Spleen (tissue), 11 donors: ENCODE results near the gene MED23. TPM values are rescaled to one million over a fixed set of nuclear protein-coding genes. Genes with fewer than 3 reads are reported as not detected.

ENCODE experiments used
- DNase-seq: peaks from one replicate; pipeline ENCODE4 v3.0.0-alpha.2; 2020
- H3K27ac ChIP-seq, 8 donors: fragments of 200-600 bp; sonication (generic) in 7 of 8; 1 replicate in 4 of 8; 2 replicates in 4 of 8; pipeline versions ENCODE4 v1.5.0 to v1.8.0; 2016 to 2021; ENCODE audit warnings: inconsistent platforms in 4 of 8, mild to moderate bottlenecking in 4 of 8, moderate library complexity in 1 of 8
- H3K27me3 ChIP-seq, 7 donors: fragments of 200-600 bp; sonication (generic) in 6 of 7; replicated peaks in 1 of 7; 1 replicate in 4 of 7; 2 replicates in 3 of 7; pipeline versions ENCODE4 v1.5.0 to v1.8.0; 2016 to 2021; ENCODE audit warnings: inconsistent platforms in 3 of 7, mild to moderate bottlenecking in 1 of 7
- H3K36me3 ChIP-seq, 6 donors: fragments of 200-600 bp; sonication (generic) in 5 of 6; 1 replicate in 4 of 6; 2 replicates in 2 of 6; pipeline versions ENCODE4 v1.5.0 to v1.8.0; 2016 to 2021; ENCODE audit warnings: inconsistent platforms in 2 of 6
- H3K4me1 ChIP-seq, 6 donors: fragments of 200-600 bp; sonication (generic) in 5 of 6; 1 replicate in 3 of 6; 2 replicates in 3 of 6; pipeline versions ENCODE4 v1.5.0 to v1.8.0; 2016 to 2021; ENCODE audit warnings: inconsistent platforms in 3 of 6
- H3K4me3 ChIP-seq, 8 donors: fragments of 200-600 bp; sonication (generic) in 7 of 8; 1 replicate in 4 of 8; 2 replicates in 4 of 8; pipeline versions ENCODE4 v1.5.0 to v1.8.0; 2016 to 2021; ENCODE audit warnings: inconsistent platforms in 4 of 8, mild to moderate bottlenecking in 4 of 8, moderate library complexity in 2 of 8
- H3K9me3 ChIP-seq, 8 donors: fragments of 200-600 bp; sonication (generic) in 7 of 8; 1 replicate in 4 of 8; 2 replicates in 4 of 8; pipeline versions ENCODE4 v1.5.0 to v1.8.0; 2016 to 2021; ENCODE audit warnings: inconsistent platforms in 4 of 8
- POLR2A ChIP-seq, 3 donors: fragments of 450-650 bp; IDR thresholded peaks; one replicate each; pipeline ENCODE4 v1.5.1; 2017; ENCODE audit warnings: antibody characterized with exemption in 3 of 3, mild to moderate bottlenecking in 1 of 3
- POLR2AphosphoS5 ChIP-seq, 3 donors: sonication (generic); formaldehyde crosslinking; IDR thresholded peaks; one replicate each; pipeline ENCODE4 v1.5.1; 2017; ENCODE audit warnings: antibody characterized with exemption in 3 of 3
- WGBS, 5 donors: extraction: QIAGEN DNeasy Blood & Tissue Kit in 3 of 5; methylation state at CpG; one replicate each; pipeline versions ENCODE4 v1.1.5 to v1.1.7; 2013 to 2018; 5-methylcytosine and 5-hydroxymethylcytosine counted together
- intact Hi-C: fragments of 100-400 bp; cut with DNase I; formaldehyde crosslinking; loops from one replicate; pipeline ENCODE4 v1.15.0; 2023; ENCODE audit warnings: low total_unique reads
- polyA plus RNA-seq, 3 donors: library from polyadenylated mRNA; stranded (reverse); fragments of 200-250 nt; gene quantifications; one replicate each; pipeline ENCODE4 v1.2.1, GENCODE V29; 2013
- total RNA-seq, 7 donors: library from RNA; depleted of rRNA in 3 of 7; stranded (reverse); fragments of >200 nt in 3 of 7; fragmentation: NEBNext Ultra II Directional in 4 of 7; extraction: Animal tissue kit (Norgen Biotek cat#: 25700) in 4 of 7; gene quantifications; one replicate each; pipeline versions ENCODE4 v1.1.0 to v1.2.1, GENCODE V29; 2016 to 2021
- TF ChIP-seq, protein P1 (sequence below), 11 experiments: fragments of 200-600 bp in 7 of 11; fragments of 450-650 bp in 4 of 11; sonication (generic) in 4 of 11; IDR thresholded peaks in 8 of 11; conservative IDR thresholded peaks in 3 of 11; 1 replicate in 7 of 11; 2 replicates in 4 of 11; pipeline versions ENCODE4 v1.4.0 to v1.8.0; 2016 to 2021; ENCODE audit warnings: antibody characterized with exemption in 11 of 11, inconsistent platforms in 4 of 11, mild to moderate bottlenecking in 1 of 11
- donor health status: healthy with polysubstance abuse.
- donor health status: DM: no; HTN: no; CAD: no; lungs with moderate emphysema.
- donor health status: DM: no; HTN: no; CAD: no.
- donor health status: Bipolar disorder and iron deficiency.
- donor health status: healthy.
- donor health status: DM: no; HTN: no; CAD: no.
- donor health status: DM: yes; HTN: yes; CAD: no.

Gene MED23
- total and polyA plus RNA-seq, 10 donors: 15.3 to 52.6 (median 37.7) TPM

DNA sequence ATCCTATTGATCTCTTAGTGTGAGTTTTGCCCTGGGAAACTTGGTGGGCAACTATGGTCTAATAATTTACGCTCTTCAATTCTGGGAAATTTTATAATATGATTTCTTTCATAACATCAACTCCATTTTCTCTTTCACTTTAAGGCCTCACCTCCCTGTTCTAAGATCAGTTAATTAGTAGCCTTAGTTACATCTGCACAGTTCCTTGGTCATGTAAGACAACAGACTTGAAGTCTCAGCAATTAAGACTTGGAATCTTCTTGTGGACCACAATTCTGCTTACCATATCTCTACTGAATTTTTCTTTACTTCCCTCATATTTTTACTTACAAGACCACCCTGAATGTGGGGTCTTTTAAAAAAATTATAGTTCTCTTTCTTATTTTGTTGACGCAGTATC lies 17.8 kb upstream of the MED23 start:
- no peaks in the 10 kb centered on the region for H3K4me1 ChIP-seq
- H3K27ac ChIP-seq: no peak overlapping the region
- DNase-seq: no peak
- intact Hi-C loops: no loop called here
- H3K36me3 ChIP-seq: no peaks in the 10 kb centered on the region
- 93 to 98% (median 96%) methylated on average over 2 of the region's 2 CpGs for WGBS, 5 donors
- H3K4me3 ChIP-seq: no peak overlapping the region
- no peak for TF ChIP-seq POLR2AphosphoS5 (IDR thresholded peaks at IDR 0.05)
- TF ChIP-seq, protein P1, sequence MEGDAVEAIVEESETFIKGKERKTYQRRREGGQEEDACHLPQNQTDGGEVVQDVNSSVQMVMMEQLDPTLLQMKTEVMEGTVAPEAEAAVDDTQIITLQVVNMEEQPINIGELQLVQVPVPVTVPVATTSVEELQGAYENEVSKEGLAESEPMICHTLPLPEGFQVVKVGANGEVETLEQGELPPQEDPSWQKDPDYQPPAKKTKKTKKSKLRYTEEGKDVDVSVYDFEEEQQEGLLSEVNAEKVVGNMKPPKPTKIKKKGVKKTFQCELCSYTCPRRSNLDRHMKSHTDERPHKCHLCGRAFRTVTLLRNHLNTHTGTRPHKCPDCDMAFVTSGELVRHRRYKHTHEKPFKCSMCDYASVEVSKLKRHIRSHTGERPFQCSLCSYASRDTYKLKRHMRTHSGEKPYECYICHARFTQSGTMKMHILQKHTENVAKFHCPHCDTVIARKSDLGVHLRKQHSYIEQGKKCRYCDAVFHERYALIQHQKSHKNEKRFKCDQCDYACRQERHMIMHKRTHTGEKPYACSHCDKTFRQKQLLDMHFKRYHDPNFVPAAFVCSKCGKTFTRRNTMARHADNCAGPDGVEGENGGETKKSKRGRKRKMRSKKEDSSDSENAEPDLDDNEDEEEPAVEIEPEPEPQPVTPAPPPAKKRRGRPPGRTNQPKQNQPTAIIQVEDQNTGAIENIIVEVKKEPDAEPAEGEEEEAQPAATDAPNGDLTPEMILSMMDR (IDR thresholded peaks at IDR 0.05 in 8 of 11, conservative IDR thresholded peaks at IDR 0.05 in 3 of 11): no peak
- no peaks in the 10 kb centered on the region for H3K27me3 ChIP-seq
- no peaks in the 10 kb centered on the region for H3K9me3 ChIP-seq

DNA sequence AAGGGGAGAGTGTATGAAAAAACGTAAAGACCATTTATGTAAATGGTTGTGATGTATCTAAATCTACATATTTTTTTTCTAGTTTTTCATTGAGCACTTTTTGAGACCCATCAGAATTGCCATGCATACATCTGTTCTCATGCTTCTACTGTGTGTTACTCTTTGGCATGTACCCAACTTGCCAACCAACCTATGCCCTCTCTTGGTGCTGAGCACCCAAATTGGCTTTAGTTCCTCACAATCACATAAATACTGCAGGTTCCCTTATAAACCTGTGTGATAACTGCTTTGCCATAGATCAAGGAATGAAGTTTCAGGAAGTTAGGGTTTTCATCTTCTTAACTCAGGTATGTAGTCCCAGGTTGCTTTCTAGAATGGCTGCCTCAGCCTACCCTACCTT lies 16.9 kb upstream of the MED23 start:
- intact Hi-C loops: no loop called here
- Histone ChIP-seq H3K4me1 (no peaks in the 10 kb centered on the region), H3K27me3 (no peaks in the 10 kb centered on the region), H3K27ac (no peak overlapping the region), H3K9me3 (no peaks in the 10 kb centered on the region), H3K4me3 (no peak overlapping the region), H3K36me3 (no peaks in the 10 kb centered on the region)
- WGBS, 5 donors: 75 to 93% (median 87%) methylated on average over 1 of the region's 1 CpG
- no peak for DNase-seq
- TF ChIP-seq POLR2A (IDR thresholded peaks at IDR 0.05): no peak
- TF ChIP-seq POLR2AphosphoS5 (IDR thresholded peaks at IDR 0.05): no peak
- TF ChIP-seq, protein P1 (IDR thresholded peaks at IDR 0.05 in 8 of 11, conservative IDR thresholded peaks at IDR 0.05 in 3 of 11): no peak

DNA sequence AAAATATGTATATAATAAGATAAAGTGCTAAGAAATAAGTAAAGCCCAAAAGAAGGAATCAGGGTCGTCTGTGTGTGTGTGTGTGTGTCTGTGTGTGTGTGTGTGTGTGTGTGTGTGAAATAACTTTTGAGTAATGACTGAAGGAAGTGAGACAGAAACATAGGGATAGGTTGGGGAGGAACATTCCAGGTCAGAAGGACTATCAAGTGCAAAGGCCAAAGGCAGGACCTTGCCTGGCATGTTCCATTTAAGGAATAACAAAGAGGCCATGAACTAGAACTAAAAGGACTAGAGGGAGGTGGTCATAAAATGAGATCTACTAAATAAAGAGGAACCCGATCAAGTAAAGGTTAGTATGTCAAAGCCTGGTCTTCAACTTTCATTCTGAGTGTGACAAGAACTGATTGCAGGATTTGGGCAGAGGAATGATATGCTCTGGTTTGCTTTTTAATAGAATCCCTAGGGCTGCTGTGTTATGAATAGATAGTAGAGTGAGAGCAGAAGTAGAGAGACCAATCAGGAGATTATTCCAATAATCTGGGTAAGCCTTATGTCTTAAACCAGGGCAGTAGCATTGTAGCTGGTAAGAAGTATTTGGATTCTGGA lies 15.9 kb upstream of the MED23 start:
- no peak for DNase-seq
- Histone ChIP-seq H3K27ac (no peak overlapping the region), H3K4me3 (no peak overlapping the region), H3K36me3 (no peaks in the 10 kb centered on the region), H3K9me3 (no peaks in the 10 kb centered on the region), H3K4me1 (no peaks in the 10 kb centered on the region), H3K27me3 (no peaks in the 10 kb centered on the region)
- TF ChIP-seq POLR2AphosphoS5 (IDR thresholded peaks at IDR 0.05) (no peak), POLR2A (IDR thresholded peaks at IDR 0.05) (no peak)
- TF ChIP-seq, protein P1 (IDR thresholded peaks at IDR 0.05 in 8 of 11, conservative IDR thresholded peaks at IDR 0.05 in 3 of 11): no peak
- intact Hi-C loops: no loop called here
- WGBS, 5 donors: 67 to 82% (median 67%) methylated on average over 2 of the region's 2 CpGs

DNA sequence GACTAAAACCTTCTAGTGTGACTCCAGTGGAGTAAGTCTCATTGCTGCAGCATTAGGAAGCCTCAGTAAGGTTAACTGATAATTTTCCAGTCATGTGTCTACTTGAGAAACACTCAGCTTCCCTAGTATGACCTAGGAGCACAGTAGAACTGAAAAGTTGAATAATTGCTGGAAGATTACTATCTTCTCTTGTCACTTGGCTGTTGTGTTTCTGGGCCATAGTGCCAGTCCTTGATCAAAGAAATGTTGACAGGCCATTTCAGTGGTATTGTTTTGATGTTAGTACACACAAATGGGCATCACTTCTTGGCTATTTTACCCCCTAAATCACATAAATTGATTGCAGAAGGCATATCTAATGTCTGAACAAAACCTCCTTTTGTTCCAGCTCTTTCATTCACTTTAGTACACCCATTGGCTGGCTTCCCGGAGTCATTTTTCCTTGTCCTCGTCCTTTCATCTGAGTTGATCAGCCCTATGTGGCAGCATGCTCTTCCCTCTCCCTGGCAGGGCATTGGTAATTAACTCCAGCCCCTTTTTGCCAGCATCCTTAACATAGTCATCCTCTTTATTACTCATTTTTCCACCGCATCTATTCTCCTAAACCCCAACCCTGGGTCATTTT lies 15.1 kb upstream of the MED23 start:
- intact Hi-C loops: no loop called here
- Histone ChIP-seq H3K27ac (no peak overlapping the region), H3K27me3 (no peaks in the 10 kb centered on the region), H3K36me3 (no peaks in the 10 kb centered on the region), H3K4me1 (no peaks in the 10 kb centered on the region), H3K4me3 (no peak overlapping the region), H3K9me3 (no peaks in the 10 kb centered on the region)
- TF ChIP-seq POLR2AphosphoS5 (IDR thresholded peaks at IDR 0.05) (no peak), POLR2A (IDR thresholded peaks at IDR 0.05) (no peak)
- DNase-seq: no peak
- 83 to 95% (median 86%) methylated on average over 3 of the region's 3 CpGs for WGBS, 5 donors
